GM18873 (cell line): Measurements from ENCODE around the gene MATK.
"Not testable (repeated sequence)": the region's sequence is repeated elsewhere in the genome, so short reads cannot be mapped to it uniquely, and the experiment has no call there.

Experiments
- ATAC-seq: cut with Tn5 transposase; IDR thresholded peaks from one replicate; pipeline ENCODE4 v1.9.1; 2021; ENCODE audit warnings: mild to moderate bottlenecking, moderate library complexity, moderate number of reproducible peaks; ENCODE audit not compliant: unreplicated experiment, low FRiP score

Gene MATK

DNA sequence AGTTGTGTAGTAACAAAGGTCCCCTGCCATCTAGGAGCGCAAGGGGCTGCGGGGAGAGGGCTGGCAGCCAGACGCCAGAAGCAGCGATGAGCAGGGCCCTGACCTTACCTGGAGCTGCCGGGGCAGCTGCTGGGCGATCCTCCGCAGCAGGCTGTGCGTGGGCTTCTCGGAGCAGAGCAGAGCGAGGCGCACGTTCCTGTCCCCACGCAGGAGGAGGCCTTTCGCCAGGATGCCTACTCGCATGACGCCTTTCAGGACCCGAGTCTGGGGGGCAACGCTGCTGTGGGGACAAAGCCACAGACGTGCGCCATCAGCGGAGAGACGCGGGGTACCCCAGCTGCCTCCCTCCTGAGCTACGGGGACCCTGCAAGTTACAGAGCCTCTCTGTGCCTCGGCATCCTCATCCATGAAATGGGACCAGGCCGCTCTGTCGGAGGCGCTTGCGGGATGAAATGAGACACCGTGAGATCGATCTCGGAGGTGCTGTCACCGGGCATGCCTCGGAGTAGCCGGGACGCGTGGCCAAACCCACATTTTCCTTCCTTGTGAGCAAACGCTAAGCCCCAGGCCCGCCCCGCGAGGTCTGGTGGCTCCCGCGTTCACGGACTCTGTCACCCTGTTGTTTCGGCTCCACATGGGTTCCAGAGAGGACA is 30.5 kb upstream of the MATK start:
- no peak for ATAC-seq

DNA sequence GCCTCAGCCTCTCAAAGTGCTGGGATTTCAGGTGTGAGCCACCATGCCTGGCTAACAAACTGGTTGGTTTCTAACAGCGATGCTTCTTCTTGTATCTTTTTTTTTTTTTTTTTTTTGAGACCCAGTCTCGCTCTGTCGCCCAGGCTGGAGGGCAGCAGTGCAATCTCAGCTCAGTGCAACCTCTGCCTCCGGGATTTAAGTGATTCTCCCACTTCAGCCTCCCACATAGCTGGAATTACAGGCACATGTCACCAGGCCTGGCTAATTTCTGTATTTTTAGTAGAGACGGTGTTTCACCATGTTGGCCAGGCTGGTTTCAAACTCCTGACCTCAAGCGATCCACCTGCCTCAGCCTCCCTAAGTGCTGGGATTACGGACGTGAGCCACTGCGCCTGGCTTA is 30.0 kb upstream of the MATK start:
- ATAC-seq: not testable (repeated sequence)

DNA sequence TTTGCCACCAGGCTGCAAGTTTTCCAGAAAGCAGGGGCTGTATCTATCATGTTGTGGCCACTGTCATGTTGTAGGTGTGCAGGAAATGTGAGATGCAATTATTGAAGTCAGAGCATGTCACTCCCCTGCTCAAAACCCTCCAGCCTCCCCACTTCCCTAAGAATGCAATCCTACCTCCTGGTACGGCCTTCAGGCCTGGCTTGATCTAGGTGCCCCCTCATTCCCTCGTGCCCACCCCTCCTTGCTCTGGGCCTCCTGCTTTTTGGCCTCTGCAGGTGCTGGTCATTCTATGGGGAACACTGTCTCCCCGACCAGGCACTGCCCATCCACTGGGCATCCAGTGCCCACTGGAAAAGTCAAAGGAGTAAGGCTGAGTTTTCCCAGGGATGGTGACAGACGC is 28.5 kb upstream of the MATK start:
- no peak for ATAC-seq

DNA sequence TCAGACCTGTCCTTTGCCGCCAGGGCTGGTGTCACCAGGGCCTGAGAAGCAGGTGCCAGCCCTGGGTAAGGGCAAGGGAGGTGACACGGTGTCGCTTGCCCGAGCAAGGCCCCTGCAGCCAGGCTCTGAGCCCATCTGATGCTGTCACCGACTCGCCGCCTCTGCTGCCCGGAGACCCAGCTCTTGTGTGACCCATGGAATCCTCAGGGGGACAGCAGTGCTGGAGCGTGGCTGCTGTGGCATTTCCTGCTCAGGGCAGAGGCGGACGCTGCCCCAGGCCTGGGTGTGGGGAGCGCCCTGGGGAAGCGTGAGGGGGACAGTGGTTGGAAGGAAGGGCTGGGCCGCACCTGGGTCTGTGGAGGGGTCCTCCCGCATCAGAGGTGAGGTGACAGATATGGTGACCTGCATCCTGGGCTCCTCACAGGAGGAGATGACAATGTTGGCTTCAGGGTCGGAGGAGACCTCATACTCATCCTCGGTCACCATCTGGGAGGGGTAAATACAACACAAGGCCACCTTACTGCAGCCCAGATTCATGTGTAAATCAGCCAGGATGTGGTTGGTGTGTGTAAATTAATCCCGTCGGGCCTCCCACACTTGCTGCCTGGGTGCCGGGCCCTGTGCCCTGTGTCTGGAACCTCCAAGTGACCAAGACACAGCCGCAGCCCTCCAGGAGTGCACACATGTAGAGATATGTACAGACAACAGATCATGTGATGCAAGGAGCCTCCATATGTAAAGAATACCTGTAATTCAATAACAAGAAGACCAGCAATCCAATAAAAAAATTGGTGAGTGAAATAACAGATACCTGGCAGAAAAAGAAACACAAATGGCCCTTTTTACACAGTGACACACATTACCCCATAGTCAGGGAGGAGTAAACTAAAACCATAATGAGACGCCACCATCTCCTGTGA is 27.6 kb upstream of the MATK start:
- ATAC-seq: no peak

DNA sequence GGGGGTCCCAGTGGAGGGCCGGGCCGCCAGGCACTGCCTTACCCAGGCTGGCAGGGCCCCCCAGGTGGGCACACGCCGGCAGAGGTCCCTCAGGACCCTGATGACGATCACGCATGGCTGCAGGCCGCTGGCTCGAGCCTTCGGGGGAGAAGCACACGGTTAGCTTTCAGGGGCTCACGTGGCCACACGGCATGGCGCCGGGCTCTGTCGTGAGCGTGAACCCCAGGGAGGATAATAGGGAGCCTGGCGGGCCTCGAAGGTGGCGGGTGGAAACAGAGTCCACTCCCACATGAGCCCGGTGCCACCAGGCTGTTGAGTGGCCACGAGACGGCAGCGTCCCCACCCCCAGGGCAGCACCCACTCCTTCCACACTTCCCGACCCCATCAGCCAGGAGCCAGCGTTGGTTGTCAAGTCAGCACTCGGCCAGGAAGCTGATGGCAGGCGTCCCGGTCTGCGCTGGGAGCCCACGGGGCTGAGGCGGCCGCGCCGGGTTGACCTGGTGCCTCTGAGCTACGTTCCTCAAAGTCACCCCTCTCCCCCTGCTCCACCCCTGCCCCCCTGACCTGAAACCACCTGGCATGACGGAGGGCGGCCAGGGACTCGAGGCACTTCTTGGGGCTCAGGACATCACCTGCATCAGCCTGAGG is 24.7 kb upstream of the MATK start:
- no peak for ATAC-seq

DNA sequence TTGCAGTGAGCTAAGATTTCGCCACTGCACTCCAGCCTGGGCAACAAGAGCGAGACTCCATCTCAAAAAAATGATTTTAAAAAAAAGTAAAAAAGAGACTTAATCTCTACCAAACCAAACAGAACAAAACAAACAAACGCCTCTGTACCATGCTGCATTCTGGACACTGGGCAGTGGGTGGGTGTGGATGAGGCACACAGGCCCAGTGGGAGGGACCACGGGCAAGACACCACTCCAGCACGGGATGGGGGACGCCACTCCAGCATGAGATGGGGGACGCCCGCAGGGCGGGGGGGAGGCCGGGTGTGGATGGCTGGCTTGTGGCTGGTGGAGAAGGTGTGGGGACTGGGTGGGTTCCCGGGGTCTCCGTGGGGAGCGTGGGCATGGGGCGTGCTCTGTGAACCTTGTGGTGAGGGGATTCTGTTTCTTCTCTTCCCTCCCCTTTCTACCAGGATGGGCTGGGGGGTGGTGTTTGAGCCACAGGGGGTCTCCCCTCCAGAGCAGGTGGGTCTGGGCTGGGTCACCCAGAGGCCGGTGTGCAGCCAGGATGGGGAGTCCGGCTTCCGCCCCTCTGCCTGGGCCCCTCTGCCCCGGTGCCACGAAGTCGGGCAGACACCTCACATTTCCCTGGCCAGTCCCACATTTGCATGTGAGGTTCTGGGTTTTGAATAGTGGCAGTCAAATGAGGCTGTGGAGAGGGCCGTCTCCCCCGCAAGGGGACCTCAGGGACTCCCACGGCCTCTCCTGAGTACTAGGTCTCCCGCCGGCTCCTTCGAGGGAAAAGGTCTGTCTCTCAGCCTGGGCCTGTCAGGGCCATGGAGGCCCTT is 23.9 kb upstream of the MATK start:
- ATAC-seq: no peak

DNA sequence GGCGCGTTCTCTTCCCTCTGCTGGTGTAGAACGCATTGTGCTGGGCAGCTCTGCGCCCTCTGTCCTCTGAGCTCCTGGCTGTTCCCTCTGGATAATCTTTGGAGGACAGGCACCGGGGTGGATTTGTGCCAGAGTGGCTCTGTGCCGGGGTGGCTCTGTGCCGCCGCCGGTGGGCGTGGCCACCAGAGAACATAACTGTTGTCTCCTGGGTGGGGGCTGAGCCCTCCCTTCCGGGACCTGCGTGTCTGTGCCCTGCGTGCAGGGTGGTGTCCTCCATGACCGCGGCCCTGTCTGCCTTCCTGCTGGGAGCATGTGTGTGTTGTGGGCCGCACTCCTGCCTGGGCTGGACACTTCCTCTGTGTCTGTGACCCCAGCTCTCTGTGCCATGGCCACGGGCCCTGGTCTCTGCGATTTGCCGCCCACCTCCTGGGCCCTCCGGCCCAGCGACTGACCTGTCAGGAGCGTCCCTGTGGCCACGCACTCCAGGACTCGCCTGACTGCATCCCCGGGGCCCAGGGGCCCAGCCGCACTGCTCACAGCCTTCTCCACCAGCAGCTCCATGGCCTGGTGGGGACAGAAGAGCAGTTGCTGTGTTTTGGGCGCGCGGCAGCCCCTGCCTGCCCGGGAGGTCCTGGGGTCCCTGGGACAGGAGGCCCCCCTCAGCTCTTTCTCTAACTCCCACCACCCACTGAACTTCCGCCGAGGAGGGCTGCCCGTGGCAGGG is 22.4 kb upstream of the MATK start:
- ATAC-seq: no peak

DNA sequence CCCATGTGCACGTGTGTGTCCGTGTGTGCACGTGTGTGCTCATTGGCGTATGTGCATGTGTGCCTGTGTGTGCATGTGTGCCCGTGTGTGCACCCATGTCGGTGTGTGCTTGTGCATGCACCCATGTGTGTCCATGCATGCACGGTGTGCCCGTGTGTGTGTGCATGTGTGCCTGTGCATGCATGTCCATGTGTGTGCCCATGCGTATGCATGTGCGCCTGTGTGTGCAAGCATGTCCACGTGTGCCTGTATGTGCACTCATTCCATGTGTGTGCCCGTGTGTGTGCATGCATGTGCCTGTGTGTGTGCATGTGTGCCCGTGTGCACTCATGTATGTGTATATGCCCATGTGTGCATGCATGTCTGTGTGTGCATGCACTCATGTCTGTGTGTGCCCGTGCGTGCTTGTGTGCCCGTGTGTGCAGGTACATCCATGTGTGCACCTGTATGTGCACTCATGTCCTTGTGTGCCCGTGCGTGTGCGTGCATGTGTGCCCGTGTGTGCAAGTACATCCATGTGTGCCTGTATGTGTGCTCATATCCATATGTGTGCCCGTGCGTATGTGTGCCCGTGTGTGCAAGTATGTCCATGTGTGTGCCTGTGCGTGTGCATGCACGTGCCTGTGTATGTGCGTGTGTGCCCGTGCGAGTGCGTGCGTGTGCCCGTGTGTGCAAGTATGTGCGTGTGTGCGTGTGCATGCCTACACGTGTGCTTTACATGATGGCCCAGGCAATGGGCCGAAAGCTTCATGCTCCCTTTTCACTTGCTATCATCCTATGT is 21.6 kb upstream of the MATK start:
- no peak for ATAC-seq

DNA sequence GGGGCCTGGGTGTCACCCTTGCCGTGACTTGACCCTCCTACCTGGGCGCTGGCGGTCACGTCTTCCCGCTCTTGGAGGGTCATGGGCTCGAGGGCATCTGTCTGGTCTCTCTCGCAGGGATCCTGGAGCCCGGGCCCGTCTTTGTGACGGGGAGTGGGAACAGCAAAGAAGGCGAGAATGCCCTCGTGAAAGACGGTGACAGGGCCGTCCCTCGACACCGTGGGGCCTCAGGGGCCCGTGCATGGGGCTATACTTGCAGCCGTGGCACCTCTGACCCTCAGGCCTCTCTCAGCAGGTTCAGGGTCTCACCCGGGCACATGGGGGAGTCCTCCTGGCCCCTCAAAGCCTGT is 20.9 kb upstream of the MATK start:
- no peak for ATAC-seq

DNA sequence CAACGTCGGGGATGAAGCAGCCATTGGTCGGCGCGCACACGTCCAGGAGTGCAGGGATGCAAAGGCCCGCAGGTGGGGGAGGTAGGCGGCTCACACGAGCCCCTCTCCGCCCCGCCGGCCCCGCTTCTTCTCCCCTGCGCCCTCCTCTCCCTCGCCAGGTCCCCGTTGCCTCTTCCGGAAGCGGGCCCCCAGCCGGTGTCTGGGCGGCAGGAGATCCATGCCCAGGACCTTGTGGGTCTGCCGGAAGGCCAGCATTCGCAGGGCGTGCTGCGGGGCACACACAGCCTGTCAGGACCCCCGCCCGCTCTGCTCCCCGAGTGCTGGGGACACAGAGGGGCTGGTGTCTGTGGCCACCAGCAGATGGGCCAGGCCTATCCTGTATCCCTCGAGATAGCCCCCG is 19.7 kb upstream of the MATK start:
- no peak for ATAC-seq

DNA sequence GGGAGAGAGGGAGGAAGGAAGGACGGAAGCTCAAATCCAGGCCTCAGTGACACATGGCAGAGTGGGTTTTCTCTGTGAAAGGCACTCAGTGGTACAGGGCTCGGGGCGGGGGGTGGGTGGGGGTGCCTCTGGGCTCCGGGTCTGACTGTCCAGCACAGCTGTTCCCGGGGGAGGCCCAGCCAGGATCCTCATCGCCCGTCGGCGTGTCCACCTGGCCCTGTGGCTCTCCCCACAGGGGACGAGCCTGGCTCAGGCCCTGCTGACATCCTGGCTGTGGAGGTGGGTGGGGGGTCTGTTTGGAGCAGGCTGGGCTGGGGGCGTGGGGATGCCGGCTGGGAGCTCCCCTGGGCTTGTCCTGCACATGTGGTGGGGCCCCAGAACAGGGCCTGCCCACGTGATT is 18.2 kb upstream of the MATK start:
- no peak for ATAC-seq

DNA sequence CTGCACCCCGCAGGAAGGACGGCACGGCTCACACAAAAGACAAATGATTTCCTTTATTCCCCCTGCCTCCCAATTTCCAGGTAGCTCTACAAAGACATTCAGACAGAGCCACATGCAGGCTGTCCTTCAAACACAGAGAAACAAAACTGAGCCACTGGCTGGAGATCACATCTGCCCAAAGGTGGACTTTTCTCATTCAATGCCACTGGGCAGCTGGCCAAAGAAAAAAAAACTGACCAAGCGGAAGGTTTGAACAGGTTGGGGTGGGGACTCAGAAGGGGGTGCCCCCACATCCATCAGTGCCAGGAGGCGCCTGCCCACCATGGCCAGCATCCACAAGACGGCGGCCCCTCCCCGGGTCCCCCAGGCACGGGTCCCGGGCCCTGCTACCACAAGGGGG is 17.8 kb upstream of the MATK start:
- no peak for ATAC-seq

DNA sequence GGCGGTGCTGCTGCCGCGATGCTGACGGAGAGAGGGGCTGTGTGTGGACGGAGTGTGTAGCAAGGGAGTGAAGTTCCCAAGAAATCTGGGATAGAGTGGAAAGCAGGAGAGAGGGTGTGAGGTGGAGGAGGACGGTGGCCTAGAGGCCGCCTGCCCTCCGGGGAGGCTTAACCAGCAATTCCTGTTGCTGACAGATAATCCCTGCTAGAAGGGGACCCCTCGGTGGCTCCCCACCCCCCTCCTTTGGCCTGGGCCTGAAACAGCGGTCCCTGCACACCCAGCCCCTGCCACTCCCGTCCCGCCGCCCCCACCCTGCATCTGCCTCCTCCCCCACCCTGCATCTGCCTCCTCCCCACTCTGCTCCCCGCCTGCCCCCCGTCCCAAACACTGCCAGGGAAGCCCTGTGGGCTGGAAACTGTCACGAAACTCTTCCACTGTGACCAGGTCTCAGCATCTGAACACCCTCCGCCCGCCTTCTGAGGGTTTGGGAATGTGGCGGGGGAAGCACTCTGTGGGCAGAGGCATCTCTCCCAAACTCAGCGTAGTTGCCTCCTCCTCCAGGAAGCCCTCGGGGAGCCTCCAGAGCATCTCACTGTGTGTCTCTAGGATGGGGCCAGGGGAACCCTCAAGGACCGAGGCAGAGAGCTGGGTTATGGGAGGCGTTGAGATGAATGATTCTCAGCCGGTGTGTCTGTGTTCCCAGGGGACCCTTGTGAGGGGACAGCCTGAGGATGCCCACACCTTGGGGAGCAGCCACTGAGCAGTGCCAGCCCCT is 17.1 kb upstream of the MATK start:
- no peak for ATAC-seq

DNA sequence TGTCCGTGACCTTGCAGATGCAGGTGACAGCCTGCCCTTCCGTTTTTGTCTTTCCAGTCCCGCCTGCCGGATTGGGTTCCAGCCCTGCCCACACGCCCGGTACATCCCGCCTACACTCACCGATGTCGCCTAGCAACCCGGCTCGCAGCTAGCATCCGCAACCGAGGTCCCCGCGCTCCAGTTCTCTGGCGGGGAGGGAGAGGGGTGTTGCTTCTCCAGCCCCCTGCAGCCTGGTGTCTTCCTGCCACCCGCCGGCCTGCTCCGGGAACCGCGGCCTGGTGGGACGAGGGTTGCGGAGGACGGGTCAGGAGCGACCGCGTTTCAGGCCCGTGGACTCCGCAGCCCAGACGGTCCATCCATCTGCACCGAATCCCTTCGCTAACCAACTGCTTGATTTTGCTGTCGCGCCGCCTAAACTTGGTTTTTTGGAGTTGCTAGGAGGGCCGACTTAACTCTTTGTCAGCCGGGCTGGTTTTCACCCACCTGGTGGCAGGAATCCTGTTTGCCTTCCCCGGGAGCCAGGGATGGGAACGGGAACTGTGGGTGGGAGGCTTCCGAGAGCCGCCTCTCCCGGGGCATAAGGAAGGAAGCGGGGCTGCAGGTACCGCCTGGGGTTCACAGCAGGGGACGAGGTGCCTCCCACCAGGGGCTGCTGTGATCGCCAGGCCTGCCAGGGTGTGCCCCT is 15.4 kb upstream of the MATK start:
- ATAC-seq: no peak

DNA sequence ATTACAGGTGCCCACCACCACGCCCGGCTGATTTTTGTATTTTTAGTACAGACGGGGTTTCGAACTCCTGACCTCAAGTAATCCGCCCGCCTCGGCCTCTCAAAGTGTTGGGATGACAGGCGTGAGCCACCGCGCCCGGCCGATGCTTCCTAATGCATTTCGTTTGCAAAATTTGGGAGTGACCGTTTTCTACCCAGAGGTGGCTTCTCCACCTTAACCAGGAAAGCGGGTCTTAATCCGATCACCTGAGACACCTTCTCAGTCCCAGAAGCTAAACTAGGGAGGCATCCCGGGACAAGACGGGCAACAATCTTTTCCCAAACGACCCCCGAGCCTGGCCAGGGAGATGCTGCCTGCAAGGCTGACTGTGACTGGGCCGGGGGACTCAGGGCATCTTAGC is 14.8 kb upstream of the MATK start:
- no peak for ATAC-seq

DNA sequence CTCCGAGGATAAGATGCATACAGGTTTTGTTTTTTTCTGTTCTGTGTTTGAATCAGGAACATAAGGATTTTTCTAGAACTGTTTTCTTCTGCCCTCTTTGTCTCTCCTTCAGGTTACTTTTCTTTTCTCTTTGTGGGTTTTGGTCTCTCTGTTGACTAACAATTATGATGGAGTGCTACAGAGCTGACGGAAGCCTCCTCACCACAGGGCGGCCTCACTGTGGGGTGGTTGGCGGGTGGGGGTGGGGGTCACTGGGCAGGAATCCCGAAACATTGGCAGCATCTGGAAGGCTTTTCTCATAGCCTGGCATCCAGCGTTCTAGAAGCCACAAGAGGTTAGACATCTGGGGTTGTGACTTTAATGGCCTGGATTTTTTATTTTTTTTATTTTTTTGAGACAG is 12.0 kb upstream of the MATK start:
- no peak for ATAC-seq

DNA sequence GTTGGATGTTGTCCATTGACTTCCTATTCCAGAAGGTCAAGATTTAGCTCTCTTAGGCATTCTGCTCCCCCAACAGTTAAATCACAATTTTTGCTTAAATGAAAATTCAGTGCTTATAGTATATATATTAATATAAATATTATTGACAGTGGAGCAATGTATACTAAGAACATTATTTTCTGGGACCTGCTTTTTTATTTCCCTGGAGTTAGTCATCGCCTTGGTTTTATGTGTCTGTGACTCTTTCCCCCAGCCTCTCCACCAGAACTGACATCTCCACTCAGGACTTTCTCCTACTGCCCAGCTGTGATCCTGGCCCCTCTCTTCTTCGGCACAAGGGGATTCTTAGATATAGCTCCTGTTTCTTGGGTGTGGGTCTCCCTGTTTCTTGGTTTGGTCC is 10.2 kb upstream of the MATK start:
- no peak for ATAC-seq

DNA sequence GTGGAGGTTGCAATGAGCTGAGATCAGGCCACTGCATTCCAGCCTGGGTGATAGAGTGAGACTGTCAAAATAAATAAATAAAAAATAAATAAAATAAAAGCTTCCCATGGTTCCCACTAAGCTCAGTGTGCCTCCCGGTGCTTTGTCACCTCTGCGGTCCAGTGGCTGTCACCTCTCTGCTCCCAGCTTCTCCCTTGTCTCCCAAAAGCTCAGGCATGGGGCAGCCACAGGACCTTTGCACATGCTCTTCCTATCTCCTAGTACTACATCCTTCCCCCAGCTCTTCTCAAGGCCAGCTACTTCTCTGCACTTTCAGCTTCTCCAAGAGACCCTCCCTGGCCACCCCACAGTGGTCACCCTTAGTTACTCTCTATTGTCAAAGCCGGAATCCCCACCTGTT is 7.6 kb upstream of the MATK start:
- no peak for ATAC-seq
